Type B pancreatic cell (in vitro differentiated cells): ENCODE measurements around the gene SNX30. TPM values are rescaled to one million over a fixed set of nuclear protein-coding genes. Genes with fewer than 3 reads are reported as not detected.

Experiments used
- DNase-seq: peaks from one replicate; pipeline ENCODE4 v3.0.0; 2021; ENCODE audit warnings: mixed read lengths; ENCODE audit not compliant: unreplicated experiment; ENCODE audit errors: extremely low spot score
- H3K27ac Mint-ChIP-seq: 2 replicates; pipeline ENCODE4 v1.8.0; 2021; ENCODE audit warnings: mild to moderate bottlenecking, mixed read lengths
- H3K27me3 Mint-ChIP-seq: 2 replicates; pipeline ENCODE4 v1.8.0; 2021; ENCODE audit warnings: mixed read lengths
- H3K36me3 Mint-ChIP-seq: 2 replicates; pipeline ENCODE4 v1.8.0; 2021; ENCODE audit warnings: mixed read lengths
- H3K4me1 Mint-ChIP-seq: one replicate; pipeline ENCODE4 v1.8.0; 2021; ENCODE audit warnings: mixed read lengths; ENCODE audit not compliant: unreplicated experiment
- H3K4me3 Mint-ChIP-seq: 2 replicates; pipeline ENCODE4 v1.8.0; 2021; ENCODE audit warnings: mild to moderate bottlenecking, mixed read lengths
- H3K9me3 Mint-ChIP-seq: 2 replicates; pipeline ENCODE4 v1.8.0; 2021; ENCODE audit warnings: mixed read lengths
- CTCF ChIP-seq: fragments of 200-600 bp; sonication (generic); conservative IDR thresholded peaks from 2 replicates; pipeline ENCODE4 v1.5.0; 2021; ENCODE audit warnings: antibody characterized with exemption, mild to moderate bottlenecking
- total RNA-seq: library from RNA; stranded (reverse); gene quantifications from 2 replicates; pipeline ENCODE4 v1.2.1, GENCODE V29; 2021; ENCODE audit warnings: low replicate concordance

The SNX30 gene
- total RNA-seq, 1 donor from 2014 or later: 10.6 TPM

DNA sequence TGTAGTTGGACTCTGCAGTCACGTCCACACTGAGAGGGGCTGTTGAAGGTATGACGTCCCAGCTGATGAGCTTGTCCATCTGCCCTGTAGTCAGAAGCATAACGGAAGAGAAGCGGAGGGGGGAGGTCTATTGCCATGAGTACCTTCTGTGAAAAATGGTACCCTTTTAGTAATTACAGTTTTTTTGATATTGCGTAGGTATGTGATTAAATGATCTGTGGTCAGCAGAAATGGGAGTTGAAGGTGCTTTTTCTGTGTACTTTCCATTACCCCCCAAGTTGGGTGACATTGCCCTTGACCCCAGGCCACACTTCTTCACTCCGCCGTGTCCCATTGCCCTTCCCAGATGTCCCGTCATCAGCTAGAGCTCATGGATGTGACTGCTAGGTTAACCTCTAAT lies 45.9 kb downstream of the SNX30 start:
- H3K4me1 Mint-ChIP-seq: no peaks in the 10 kb centered on the region
- H3K27ac Mint-ChIP-seq: no peak overlapping the region
- H3K4me3 Mint-ChIP-seq: no peak overlapping the region
- no peaks in the 10 kb centered on the region for H3K9me3 Mint-ChIP-seq
- H3K27me3 Mint-ChIP-seq: no peaks in the 10 kb centered on the region
- TF ChIP-seq CTCF: no peak
- no peaks in the 10 kb centered on the region for H3K36me3 Mint-ChIP-seq
- DNase-seq: no peak

DNA sequence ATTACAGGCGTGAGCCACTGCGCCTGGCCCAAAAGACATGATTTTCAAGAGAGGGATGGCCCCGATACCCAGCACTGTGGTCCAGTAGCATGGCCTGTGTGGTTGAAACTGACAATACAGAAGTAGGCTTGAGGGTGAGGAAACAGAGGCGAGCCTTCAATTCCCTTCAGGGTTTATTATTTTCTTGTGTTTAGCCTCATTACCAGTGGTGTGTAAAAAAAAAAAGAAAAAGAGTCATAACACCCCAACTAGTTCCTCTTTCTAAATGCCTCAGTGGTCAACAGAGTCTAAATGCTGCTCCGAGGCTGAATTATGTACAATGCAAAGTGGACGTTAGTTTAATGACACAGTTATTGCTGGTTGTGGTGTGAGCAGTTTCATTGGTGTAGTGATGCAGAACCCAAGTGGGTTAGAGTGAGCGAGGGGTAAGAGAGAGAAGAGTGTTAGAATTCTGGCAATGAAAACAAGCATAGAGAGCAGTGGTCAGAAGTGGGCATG lies 58.8 kb downstream of the SNX30 start:
- H3K4me1 Mint-ChIP-seq: no peaks in the 10 kb centered on the region
- H3K4me3 Mint-ChIP-seq: no peak overlapping the region
- no peaks in the 10 kb centered on the region for H3K27me3 Mint-ChIP-seq
- no peaks in the 10 kb centered on the region for H3K9me3 Mint-ChIP-seq
- no peak overlapping the region for H3K27ac Mint-ChIP-seq
- no peak for DNase-seq
- TF ChIP-seq CTCF: no peak
- H3K36me3 Mint-ChIP-seq: peaks cover 11% of the 10 kb centered on the region

DNA sequence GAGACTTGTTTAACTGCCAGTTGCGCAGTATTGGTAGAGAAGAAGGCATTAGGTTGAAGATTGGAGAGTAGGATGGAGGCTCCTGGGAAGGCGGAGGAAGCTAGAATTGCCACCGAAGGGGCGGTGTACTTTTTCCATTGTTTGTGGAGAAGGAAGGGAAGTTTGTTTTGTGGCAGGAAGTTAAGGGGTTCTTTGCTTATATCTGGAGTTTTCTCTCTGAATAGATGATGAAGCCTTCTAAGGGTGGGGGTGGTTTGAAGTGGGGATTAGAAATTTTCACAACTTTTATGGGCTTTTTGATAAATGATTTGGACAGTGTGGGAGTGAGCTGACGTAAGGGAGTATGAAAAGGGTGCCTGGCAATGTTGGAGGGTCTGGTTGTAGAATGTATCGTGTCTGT lies 59.3 kb downstream of the SNX30 start:
- Mint-ChIP-seq H3K27ac (no peak overlapping the region), H3K4me3 (no peak overlapping the region), H3K4me1 (no peaks in the 10 kb centered on the region), H3K36me3 (peaks cover 6% of the 10 kb centered on the region), H3K27me3 (no peaks in the 10 kb centered on the region), H3K9me3 (no peaks in the 10 kb centered on the region)
- TF ChIP-seq CTCF: no peak
- no peak for DNase-seq

DNA sequence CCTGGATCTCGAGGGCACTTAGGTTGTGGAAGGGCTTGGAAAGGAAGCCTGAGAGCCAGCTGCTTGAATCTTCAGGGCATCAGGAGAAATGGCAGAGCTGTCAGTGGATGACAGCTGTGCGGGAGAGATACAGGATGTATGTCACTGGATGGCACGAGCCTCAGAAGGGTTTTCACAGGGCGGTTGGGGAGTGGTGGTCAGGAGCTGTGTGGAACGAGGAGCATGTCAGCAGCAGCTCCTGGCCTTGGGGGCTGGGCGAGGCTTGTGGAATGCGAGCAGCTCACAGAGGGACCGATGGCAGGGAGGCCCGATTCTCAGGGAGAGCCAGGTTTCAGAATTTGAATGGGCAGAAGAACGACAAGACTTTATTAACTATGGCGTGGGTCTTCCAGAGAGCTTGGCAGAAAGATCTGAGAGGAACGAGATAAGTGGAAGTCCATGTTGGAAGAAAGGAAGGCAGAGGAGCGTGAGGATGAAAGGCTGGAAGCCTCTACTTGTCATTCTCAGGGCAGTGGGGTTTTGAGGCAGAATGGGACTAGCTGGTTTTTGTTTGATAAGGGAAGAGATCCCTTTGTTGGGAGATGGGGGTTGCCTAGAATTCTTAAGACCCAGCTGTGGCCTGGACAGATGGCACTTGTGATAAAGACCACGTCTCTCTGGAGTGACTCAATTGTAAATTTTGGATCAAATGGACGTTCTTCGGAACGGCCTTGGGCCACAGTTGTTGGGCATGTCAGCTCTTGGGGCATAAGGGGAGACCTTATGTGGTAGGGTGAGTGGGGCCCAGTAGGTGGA lies 60.3 kb downstream of the SNX30 start:
- no peaks in the 10 kb centered on the region for H3K27me3 Mint-ChIP-seq
- no peak for TF ChIP-seq CTCF
- no peaks in the 10 kb centered on the region for H3K9me3 Mint-ChIP-seq
- no peak for DNase-seq
- H3K4me3 Mint-ChIP-seq: no peak overlapping the region
- no peaks in the 10 kb centered on the region for H3K4me1 Mint-ChIP-seq
- no peak overlapping the region for H3K27ac Mint-ChIP-seq
- H3K36me3 Mint-ChIP-seq: peaks cover 2% of the 10 kb centered on the region

DNA sequence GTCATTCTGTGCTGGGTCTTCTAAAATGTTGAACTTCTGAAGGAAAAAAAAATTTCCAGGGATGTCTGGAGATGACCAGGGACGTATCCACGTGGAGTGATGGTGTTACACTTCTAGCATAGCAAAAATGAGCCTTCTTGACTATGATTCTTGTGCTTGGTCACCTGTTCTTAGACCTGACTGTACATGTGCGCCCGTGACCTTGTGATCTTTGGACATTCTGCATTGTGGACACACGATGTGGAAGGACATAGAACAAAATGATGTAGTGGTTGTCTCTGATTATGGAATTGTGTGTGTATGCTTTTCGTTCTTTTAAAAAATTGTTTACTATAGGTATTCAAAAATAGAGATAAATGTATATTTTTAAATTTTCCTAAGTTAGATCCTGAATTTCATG lies 61.0 kb downstream of the SNX30 start:
- Mint-ChIP-seq H3K27ac (no peak overlapping the region), H3K4me1 (no peaks in the 10 kb centered on the region), H3K4me3 (no peak overlapping the region), H3K36me3 (no peaks in the 10 kb centered on the region), H3K9me3 (no peaks in the 10 kb centered on the region), H3K27me3 (no peaks in the 10 kb centered on the region)
- TF ChIP-seq CTCF: no peak
- DNase-seq: no peak
